Cardiac muscle cell (in vitro differentiated cells and primary cell): ENCODE measurements around the gene PIAS1. TPM values are rescaled to one million over a fixed set of nuclear protein-coding genes. Genes with fewer than 3 reads are reported as not detected.
"Not testable (repeated sequence)": the region's sequence is repeated elsewhere in the genome, so short reads cannot be mapped to it uniquely, and the experiment has no call there.

Source experiments
- DNase-seq, 2 donors: peaks; one replicate each; pipeline versions ENCODE4 v3.0.0 to v3.0.0-alpha.2; 2010 to 2017; ENCODE audit warnings: low read depth in 1 of 2, low spot score in 1 of 2
- H3K27ac ChIP-seq: fragments of 200-600 bp; sonication (generic); 2 replicates; pipeline ENCODE4 v1.5.1; 2016
- H3K27me3 ChIP-seq: fragments of 200-600 bp; sonication (generic); 2 replicates; pipeline ENCODE4 v1.6.0; 2016; ENCODE audit warnings: control low read depth
- H3K36me3 ChIP-seq: fragments of 200-600 bp; sonication (generic); 2 replicates; pipeline ENCODE4 v1.5.1; 2016; ENCODE audit warnings: control low read depth
- H3K4me1 ChIP-seq: fragments of 200-600 bp; sonication (generic); 2 replicates; pipeline ENCODE4 v1.8.1; 2017; ENCODE audit warnings: low read depth, mild to moderate bottlenecking, mixed run types
- H3K4me3 ChIP-seq: fragments of 200-600 bp; sonication (generic); 2 replicates; pipeline ENCODE4 v1.5.1; 2016; ENCODE audit warnings: mild to moderate bottlenecking
- H3K9me3 ChIP-seq: fragments of 200-600 bp; sonication (generic); 2 replicates; pipeline ENCODE4 v1.5.1; 2017; ENCODE audit warnings: low read depth, mild to moderate bottlenecking, control low read depth
- polyA plus RNA-seq: library from polyadenylated mRNA; unstranded; fragments of >200 nt; fragmentation: Nextera tagmentation; extraction: Ambion mirVana; gene quantifications from 2 replicates; pipeline ENCODE4 v1.2.1, GENCODE V29; 2016
- total RNA-seq: library from RNA; depleted of rRNA; stranded (reverse); fragments of >200 nt; gene quantifications from 2 replicates; pipeline ENCODE4 v1.2.3, GENCODE V29; 2016
- TF ChIP-seq, protein P1 (sequence below): IDR thresholded peaks from 2 replicates; pipeline ENCODE4 v1.5.1; 2012; ENCODE audit warnings: low read depth, mild to moderate bottlenecking, low read length

PIAS1 gene
- total and polyA plus RNA-seq, 2 experiments from 2014 or later: 29.0 to 44.3 TPM

DNA sequence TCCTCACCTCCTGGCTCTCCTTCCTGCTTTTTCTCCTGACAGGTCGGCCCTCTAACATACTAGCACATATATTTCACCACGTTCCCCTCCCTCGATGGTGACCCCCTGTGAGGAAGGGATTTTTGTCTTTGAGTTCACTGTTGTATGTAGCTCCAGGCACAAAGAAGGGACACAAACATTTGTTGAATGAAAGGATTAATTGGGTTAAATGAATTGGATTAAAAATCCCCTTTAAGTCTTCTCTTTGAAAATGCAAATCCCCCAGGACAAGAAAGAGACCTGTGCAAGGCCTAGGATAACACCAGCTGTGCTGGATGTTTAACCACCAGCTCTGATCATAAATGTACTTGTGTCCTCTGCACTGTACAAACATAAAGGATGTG lies 147.8 kb downstream of the PIAS1 start:
- Histone ChIP-seq H3K36me3 (no peaks in the 10 kb centered on the region), H3K27me3 (no peaks in the 10 kb centered on the region), H3K9me3 (no peaks in the 10 kb centered on the region), H3K27ac (no peak overlapping the region), H3K4me3 (no peak overlapping the region), H3K4me1 (peaks cover 21% of the 10 kb centered on the region)
- TF ChIP-seq, protein P1, sequence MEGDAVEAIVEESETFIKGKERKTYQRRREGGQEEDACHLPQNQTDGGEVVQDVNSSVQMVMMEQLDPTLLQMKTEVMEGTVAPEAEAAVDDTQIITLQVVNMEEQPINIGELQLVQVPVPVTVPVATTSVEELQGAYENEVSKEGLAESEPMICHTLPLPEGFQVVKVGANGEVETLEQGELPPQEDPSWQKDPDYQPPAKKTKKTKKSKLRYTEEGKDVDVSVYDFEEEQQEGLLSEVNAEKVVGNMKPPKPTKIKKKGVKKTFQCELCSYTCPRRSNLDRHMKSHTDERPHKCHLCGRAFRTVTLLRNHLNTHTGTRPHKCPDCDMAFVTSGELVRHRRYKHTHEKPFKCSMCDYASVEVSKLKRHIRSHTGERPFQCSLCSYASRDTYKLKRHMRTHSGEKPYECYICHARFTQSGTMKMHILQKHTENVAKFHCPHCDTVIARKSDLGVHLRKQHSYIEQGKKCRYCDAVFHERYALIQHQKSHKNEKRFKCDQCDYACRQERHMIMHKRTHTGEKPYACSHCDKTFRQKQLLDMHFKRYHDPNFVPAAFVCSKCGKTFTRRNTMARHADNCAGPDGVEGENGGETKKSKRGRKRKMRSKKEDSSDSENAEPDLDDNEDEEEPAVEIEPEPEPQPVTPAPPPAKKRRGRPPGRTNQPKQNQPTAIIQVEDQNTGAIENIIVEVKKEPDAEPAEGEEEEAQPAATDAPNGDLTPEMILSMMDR: no peak
- no peak for DNase-seq

DNA sequence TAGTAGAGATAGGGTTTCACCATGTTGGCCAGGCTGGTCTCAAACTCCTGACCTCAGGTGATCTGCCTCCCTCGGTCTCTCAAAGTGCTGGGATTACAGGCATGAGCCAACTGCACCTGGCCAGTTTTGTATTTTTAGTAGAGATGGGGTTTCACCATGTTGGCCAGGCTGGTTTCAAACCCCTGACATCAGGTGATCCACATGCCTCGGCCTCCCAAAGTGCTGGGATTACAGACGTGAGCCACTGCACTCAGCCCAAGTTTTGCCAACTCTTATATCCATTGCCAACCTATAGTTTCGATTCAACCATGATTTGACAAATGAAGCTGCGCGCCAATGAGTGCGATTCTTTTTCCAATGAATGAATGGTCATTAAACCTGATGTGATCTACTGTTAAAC lies 148.9 kb downstream of the PIAS1 start:
- H3K36me3 ChIP-seq, H3K4me3 ChIP-seq, H3K9me3 ChIP-seq, H3K27ac ChIP-seq, H3K27me3 ChIP-seq, DNase-seq: not testable (repeated sequence)
- peaks cover 21% of the 10 kb centered on the region for H3K4me1 ChIP-seq

DNA sequence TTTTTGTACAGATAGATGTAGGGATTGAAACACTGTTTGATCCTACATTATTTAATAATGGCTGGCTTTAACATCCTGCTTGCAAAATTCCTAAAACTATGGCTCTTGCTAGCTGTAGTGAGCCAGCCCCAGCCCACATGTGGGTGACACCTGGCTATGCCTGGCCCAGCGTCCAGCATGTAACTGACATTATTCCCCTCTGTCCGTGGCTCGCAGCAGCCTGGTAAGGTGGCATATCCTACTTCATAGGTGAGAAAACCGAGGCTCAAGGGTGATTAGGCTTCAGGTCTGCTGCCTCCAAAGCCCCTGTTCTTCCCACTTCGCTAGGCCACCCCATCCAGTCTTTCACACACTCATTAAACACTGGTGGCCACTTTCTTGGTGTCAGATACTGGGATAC lies 149.4 kb downstream of the PIAS1 start:
- Histone ChIP-seq H3K27ac (no peak overlapping the region), H3K27me3 (no peaks in the 10 kb centered on the region), H3K9me3 (no peaks in the 10 kb centered on the region), H3K4me3 (no peak overlapping the region), H3K4me1 (peaks cover 21% of the 10 kb centered on the region), H3K36me3 (no peaks in the 10 kb centered on the region)
- TF ChIP-seq, protein P1: no peak
- DNase-seq: no peak

DNA sequence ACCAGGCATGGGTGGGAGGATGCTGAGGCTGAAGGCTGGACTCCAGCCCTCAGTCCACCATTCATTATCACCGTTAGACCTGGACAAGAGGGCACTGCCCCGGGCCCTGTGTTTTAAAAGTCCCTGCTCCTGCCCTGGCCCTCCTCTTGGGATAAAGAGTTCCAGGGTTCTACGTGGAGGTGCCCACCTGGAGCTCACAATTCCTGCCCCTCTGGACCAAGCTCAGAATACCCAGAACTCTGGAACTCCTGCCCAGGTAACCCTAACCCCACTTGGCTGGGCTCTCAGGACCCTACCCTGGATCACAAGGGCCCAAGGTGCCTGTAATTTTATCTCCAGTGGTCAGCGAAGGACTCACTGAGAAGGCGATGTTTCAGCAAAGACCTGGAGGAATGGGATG lies 149.8 kb downstream of the PIAS1 start:
- no peak overlapping the region for H3K27ac ChIP-seq
- TF ChIP-seq, protein P1: no peak
- H3K9me3 ChIP-seq: no peaks in the 10 kb centered on the region
- no peaks in the 10 kb centered on the region for H3K36me3 ChIP-seq
- H3K4me3 ChIP-seq: no peak overlapping the region
- DNase-seq: no peak
- H3K4me1 ChIP-seq: peaks cover 21% of the 10 kb centered on the region
- H3K27me3 ChIP-seq: no peaks in the 10 kb centered on the region

DNA sequence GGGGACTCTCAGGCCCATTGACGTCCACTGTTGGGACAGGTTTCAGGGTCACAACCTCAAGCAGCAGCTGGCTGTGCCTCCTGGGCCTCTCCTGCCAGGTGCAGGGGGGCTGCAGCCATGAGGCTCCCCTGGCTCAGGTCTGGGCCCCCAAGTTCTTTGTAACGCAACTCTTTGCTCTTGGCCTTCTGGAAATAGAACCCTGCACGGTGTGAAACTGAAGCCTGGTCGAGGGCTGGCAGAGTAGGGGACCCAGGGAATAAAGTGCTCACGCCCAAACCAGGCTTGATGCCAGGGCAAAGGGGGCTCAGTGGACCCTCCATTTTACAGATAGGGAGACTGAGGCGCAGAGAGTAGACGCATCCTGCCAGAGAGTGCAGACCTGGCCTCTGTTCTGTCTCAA lies 150.2 kb downstream of the PIAS1 start:
- Histone ChIP-seq H3K9me3 (no peaks in the 10 kb centered on the region), H3K36me3 (no peaks in the 10 kb centered on the region), H3K27ac (no peak overlapping the region), H3K4me3 (no peak overlapping the region), H3K27me3 (no peaks in the 10 kb centered on the region), H3K4me1 (peaks cover 21% of the 10 kb centered on the region)
- DNase-seq: no peak
- TF ChIP-seq, protein P1: no peak

DNA sequence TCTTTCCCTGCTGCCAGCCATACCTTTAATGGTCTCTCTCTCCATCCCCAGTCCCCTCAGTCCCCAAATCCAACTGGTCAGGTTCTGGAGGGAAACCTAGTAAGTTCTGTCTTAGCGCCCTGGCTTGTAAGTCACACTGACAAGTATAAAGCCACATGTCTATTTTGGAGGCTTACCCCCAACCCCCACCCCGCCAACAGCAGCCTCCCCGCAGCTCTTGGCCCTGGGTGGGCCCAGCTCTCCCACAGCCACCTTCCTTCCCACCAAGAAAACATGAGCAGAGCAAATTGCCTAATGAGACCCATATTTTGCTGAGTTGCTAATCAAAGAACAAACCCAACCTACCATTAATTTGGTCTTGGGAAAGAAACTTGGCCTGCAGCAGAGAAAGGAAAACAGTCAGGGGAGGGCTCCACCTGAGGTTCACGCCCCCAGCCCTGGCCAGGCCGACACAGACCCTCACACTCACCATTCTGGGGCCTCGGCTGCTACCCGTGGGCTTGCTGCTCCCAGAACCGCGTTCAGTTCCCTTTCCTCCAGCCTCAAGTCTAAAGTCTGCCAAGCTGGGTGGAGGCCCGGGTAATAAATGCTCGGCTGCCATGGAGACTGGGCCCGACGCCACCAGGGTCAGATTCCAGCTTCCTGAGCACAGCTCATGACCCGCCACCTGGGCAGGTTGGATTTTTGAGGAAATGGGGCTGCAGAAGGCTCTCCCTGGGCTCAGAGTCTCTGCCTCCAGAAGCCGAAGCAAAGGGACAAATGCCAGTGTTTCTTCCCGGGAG lies 150.9 kb downstream of the PIAS1 start, which contains the start of gene CALML4:
TSS of gene CALML4 (minus strand) at position 557 of the 782 bp plus-strand sequence. CDS start at position 472, 85 bp downstream.
- TF ChIP-seq, protein P1: no peak
- Histone ChIP-seq H3K27me3 (no peaks in the 10 kb centered on the region), H3K9me3 (no peaks in the 10 kb centered on the region), H3K27ac (no peak within 1 kb of the TSS), H3K4me3 (no peak within 1 kb of the TSS), H3K36me3 (no peaks in the 10 kb centered on the region), H3K4me1 (peaks cover 18% of the 10 kb centered on the region)
- DNase-seq: peak in 1 of 2 donors; percentile 48
